Epidermal melanocyte (primary cell): Measurements from ENCODE around the gene ADAMTS6.
"Not testable (repeated sequence)": the region's sequence is repeated elsewhere in the genome, so short reads cannot be mapped to it uniquely, and the experiment has no call there.

ENCODE experiments used
- DNase-seq: peaks from one replicate; pipeline ENCODE4 v3.0.0; 2011; ENCODE audit warnings: low spot score; ENCODE audit not compliant: insufficient read length

The ADAMTS6 gene, protein sequence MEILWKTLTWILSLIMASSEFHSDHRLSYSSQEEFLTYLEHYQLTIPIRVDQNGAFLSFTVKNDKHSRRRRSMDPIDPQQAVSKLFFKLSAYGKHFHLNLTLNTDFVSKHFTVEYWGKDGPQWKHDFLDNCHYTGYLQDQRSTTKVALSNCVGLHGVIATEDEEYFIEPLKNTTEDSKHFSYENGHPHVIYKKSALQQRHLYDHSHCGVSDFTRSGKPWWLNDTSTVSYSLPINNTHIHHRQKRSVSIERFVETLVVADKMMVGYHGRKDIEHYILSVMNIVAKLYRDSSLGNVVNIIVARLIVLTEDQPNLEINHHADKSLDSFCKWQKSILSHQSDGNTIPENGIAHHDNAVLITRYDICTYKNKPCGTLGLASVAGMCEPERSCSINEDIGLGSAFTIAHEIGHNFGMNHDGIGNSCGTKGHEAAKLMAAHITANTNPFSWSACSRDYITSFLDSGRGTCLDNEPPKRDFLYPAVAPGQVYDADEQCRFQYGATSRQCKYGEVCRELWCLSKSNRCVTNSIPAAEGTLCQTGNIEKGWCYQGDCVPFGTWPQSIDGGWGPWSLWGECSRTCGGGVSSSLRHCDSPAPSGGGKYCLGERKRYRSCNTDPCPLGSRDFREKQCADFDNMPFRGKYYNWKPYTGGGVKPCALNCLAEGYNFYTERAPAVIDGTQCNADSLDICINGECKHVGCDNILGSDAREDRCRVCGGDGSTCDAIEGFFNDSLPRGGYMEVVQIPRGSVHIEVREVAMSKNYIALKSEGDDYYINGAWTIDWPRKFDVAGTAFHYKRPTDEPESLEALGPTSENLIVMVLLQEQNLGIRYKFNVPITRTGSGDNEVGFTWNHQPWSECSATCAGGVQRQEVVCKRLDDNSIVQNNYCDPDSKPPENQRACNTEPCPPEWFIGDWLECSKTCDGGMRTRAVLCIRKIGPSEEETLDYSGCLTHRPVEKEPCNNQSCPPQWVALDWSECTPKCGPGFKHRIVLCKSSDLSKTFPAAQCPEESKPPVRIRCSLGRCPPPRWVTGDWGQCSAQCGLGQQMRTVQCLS (N-terminal part only)

DNA sequence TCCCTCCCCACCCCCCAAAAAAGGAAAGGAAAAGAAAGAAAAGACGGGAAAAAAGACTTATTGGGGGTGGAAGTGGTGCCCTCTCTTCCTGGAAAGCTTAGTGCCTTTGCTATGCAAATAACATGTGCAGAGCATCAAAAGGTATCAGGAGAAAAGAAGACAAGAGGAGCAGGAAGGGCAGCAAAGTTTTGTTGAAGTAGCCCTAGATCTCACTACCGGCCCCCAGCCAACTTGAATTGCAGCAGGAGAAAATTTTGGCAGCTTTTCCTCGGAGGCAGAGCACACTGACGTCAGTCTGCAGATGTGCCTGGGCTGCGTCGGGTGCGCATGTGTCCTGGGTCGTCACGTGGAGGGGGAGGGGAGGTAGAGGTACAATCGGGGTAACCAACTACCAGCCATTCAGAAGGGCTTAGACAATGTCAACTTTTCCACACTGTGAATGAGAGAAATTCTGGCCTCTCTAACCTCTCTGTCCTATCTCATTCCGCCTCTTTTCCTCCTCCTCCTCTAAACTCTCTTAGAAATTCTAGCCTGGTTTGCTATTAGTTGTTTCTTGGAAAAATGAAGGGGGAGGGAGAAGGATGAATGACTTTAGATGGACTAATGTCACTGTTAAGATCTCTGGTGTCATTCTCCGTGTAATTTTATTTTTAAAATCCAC, at the start of gene ADAMTS6:
Gene ADAMTS6, minus strand, starts transcription at position 286 of the 661 bp plus-strand sequence. CDS start 8,247 bp downstream, outside the sequence.
- DNase-seq = peak; percentile 35

DNA sequence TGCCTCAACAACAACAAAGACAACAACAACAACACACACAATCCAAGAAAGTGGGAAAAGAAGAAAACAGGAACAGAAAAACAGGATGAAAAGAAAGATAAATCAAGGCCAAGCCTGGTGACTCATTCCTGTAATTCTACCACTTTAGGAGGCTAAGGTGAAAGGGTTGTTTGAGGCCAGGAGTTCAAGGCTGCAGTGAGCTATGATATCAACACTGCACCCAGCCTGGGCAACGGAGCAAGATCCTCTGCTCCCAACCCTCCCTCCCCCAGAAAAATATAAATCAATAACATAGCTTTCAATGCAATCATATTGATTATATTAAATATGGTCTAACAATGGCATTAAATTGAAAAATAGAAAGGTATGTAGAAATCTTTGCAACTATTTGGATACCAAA, 49.2 kb upstream of the ADAMTS6 start:
- no peak for DNase-seq

DNA sequence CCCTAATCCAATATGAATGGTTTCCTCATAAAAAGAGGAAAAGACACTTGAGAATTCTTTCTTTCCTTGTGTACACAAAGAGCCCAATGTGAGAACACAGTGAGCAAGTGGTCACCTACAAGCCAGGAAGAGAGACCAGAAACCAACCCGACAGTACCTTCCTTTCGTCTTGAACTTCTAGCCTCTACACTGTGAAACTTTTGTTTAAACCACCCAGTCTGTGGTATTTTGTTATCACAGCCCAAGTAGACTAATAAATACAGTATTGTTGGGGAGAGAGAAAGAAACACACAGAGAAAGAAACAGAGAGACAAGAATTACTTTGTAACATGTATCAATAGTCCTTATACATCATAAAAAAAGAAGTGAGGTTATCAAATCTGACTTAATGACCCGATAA, 44.0 kb upstream of the ADAMTS6 start:
- no peak for DNase-seq

DNA sequence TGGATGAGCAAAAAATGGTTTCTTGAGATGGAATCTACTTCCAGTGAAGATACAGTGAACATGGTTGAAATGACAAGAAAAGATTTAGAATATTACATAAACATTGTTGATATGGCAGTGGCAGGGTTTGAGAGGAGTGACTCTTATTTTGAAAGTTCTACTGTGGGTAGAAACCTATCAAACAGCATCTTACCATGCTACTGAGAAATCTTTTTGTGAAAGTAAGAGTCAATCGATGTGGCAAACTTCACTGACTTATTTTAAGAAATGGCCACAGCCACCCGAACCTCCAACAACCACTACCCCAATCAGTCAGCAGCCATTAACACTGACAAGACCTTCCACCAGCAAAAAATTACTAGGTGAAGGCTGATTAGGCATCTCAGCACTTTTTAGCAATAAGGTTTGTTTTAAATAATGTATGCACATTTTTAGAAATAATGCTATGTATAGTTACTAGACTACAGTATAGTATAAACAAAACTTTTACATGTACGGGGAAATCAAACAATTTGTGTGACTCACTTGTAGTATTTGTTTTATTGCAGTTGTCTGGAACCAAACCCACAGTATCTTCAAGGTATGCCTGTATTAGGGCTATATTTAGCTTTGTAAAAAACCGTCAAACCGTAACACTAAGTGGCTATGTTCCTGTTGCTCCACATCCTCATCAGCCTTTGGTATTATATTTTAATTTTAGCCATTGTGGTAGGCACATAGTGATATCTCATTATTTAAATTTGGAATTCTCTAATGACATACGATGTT, 30.6 kb upstream of the ADAMTS6 start:
- no peak for DNase-seq

DNA sequence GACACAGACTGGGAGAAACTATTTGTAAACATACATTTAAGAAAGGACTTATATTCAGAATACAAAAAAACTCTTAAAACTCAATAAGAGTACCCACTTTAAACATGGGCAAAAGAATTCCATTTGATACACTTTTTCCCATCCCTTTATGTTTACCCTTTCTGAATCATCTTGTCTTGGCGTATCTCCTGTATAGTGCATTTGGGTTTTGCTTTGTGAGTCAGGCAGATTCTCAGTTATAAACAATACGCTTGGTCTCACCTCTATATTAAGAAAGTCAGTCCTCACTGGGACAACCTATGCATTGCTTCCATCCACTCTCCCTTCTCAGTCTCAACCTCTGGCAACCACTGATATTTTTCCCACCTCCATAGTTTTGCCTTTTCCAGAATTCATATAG, 27.3 kb upstream of the ADAMTS6 start:
- no peak for DNase-seq

DNA sequence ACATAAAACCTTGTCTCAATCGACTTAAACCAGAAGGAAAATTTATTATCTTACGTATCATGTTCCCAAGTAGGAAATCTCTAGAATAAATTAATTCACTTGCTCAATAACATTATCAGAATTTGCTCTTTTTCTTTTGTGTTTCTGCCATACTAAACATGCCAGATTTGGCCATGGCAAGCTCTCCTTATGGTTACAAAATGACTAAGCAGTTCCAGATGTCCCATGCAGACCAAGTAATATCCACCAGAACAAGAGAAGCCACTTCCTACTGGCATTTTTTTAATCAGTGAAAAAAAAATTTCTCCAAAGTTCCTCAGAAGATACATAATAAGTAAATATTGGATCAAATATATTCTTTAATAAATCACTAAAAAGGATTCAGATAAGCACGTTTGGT, 25.2 kb upstream of the ADAMTS6 start:
- no peak for DNase-seq

DNA sequence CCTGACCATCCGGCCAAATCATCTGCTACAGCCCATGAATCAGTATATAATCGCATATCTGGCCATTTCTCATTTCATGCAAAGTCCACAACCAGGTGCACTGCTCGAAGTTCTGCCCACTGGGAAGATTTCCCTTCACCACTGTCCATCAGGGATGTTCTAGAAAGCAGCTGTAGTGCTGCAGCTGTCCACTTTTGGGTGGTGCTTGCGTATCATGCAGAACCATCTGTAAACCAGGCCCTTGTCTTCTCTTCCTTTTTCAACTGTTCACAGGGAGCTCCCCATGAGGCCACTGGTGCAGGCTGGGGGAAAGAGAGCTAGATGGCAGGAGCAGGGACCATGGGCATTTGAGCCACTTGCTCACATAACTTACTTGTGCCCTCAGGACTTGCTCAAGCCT, 7.4 kb upstream of the ADAMTS6 start:
- no peak for DNase-seq

DNA sequence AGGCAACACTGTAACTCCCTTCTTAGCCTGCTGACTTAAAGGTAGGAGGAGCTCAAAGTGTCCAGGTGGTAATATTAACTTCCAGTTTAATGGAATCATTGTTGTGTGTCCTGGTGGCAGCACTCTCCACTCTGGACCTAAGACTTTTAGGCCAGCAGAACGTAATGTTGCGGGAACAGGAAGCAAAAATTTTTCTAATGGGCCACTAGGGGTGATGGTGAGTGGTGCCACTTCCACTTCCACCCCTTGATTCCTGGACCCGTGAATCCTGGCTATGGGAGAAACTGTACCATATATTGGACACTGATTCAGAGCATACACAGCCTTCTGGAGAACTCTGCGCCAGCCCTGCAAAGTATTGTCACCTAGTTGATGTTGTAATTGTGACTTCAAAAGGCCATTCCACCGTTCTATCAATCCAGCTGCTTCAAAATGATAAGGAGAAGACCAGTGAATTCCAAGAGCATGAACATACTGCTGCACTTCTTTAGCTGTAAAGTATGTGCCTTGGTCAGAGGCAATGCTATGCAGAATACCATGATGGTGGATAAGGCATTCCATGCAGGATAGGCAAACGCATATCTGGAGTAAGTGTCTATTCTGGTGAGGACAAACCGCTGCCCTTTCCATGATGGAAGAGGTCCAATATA, 6.4 kb upstream of the ADAMTS6 start:
- not testable (repeated sequence) for DNase-seq

DNA sequence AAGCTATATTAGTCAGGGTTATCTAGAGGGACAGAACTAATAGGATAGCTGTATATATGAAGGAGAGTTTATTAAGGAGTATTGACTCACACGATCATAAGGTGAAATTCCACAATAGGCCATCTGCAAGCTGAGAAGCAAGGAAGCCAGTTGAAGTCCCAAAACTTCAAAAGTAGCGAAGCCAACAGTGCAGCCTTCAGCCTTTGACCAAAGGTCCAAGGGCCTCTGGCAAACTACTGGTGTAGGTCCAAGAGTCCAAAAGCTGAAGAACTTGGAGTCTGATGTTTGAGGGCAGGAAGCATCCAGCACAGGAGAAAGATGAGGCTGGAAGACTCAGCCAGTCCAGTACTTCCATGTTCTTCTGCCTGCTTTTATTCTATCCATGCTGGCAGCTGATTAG, 5.1 kb upstream of the ADAMTS6 start:
- not testable (repeated sequence) for DNase-seq

DNA sequence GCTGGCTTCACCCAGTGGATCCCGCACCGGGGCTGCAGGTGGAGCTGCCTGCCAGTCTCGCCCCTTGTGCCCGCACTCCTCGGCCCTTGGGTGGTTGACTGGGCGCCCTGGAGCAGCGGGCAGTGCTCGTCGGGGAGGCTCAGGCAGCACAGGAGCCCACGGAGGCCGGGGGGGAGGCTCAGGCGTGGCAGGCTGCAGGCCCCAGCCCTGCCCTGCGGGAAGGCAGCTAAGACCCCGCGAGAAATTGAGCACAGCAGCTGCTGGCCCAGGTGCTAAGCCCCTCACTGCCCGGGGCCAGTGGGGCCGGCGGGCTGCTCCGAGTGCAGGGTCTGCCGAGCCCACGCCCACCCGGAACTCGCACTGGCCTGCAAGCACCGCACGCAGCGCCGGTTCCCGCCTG, 3.7 kb upstream of the ADAMTS6 start:
- no peak for DNase-seq

DNA sequence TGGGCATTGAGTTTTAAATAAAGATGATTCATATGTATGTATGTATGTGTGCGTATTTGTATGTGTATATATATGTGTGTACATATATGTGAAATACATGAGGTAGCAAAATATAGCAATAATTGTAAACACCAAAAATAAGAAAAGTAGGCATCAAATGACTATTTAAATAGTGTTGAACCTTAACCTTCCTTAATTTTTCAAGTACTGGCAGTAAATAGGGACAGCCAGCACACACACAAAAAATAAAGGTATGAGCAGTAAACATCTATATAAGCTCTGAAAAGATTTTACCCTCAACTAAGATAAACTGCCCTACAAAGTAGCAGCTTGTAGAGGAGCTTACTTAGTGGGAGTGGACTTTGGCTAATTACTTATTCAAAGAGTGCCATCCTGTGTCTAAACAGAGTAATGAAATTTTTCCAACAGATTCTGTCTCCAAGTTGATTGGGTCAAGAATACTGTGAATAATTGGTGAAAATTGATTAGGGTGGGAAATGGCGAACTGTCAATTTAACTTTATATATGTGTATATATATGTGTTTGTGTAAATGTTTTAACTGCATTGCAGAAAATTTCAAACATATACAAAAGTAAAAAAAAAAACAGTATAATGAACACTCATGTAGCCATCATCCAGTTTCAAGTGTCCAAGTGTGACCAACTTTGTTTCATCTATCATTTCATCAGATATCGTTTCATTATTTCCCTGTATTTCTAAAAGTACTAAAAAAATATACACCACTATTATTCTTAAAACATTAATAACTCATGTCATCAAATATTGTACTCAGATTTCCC, 2.0 kb upstream of the ADAMTS6 start:
- DNase-seq = peak; percentile 23

DNA sequence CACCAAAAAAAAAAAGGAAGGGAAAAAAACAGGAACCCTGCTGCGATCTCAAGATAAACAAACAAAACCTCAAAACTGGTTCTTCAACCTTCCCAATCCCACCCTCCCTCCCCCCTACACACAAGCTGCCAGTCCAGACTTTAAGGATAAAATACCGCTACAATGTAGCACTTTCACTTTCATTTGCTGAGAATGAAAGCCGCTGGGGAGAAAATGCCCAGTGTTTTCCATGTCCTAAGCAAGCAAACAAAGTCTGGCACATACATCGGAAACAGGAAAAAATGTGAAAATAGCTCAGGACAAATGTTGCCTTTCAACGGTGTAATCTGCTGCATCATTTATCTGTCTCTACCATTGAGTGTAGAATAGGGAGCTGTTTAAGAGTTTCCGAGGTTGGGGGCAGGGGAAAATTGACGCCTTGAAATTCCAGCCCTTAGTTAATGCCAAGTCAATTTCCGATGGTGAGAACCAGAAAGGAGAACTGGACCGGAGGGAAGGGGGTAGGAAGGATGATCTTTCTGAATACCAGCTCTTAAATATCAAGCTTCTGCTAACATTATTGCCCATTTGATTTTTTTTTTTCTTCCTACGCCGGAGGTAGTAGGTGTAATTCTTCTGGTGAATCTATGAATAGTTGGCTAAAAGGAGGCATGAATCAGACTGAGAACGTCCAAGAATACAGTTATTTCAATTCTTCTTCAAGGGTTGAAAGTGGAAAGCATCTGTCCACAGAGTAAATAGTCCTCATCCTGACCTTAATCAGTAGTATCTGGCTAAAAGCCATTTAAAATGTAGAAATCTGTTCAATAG, 1.2 kb upstream of the ADAMTS6 start:
- no peak for DNase-seq

DNA sequence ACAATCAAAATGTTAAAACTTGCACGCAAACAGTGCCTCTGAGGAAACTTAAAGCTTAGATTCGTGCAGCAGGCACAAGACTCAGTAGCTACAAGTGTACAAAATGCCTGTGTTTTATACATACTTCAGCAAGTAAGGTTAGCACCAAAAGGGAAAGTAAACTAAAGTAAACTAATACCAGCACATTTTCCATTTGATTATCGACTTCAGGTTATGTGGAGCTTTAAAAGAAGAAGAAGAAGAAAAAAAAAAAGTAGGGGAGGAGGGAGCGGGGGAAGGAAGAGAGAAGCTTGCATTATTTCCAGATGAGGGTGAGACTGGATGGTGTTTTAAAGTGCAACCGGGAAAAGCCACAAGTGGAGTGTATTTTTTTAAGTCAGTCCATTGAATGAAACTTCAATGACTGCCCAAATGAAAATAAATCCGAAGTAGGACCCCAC, 596 bp upstream of the ADAMTS6 start:
- DNase-seq = no peak

DNA sequence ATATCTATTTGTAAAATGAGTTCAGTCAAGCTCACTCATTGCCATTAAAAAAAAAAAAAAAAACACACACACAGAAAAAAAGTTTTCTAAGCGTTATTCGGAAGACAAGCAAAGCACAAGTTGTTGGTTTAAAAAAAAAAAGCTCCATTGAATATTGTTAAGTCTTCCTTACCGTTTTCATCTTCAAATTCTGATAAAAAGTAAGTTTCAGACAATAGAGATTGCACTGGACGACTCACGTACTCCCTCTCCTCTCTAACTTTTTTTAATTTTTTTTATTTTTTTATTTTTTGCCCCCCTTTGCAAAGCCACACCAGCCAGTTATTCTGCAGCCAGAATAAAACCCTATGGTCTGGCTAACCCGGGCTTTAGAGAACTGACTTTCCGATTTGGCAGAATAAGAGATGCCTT, 544 bp downstream of the ADAMTS6 start:
- DNase-seq = no peak

DNA sequence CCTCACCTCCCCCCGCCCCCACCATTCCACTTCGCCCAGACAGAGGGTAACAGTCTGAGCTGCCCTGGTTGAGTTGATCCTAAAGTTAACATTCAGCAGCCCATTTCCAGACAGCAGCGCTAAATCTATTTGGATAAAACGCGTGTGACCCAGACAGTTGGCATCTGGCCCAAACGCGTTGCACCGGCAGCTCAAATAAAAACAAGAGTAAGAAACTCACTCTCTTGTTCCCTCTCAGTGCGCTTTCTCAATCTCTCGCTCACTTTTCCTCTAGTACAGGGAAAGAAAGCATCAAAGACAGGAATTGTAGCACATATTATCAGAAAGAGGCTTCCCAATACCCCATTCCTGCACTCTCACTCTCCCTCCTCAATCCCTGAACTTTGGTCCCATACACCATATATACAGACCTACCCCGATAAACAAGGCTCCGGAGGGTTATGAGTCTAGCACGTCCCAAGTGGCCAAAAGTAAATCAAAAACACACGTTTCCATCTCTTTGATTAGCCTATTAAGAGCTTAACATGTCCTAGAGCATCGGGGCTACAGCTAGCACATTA, 1.3 kb downstream of the ADAMTS6 start:
- no peak for DNase-seq

DNA sequence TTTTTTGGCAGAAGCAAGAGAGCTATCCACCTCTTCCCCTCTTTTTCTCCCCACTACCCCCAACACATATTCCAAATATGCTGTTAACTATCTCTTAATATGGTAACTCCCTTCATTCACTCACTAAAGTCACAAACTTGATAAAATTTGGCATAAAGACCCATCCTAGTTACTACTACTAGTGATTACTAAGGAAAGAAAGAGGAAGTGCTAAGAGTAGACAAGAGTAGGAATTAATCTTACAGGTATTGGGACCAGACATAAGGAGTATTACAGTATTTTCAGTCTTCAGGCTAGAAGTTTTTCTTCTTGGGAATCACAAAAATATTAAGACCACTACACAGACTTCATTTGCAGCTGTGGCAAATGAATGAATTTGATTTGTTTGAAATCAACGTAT, 2.2 kb downstream of the ADAMTS6 start:
- DNase-seq = no peak

DNA sequence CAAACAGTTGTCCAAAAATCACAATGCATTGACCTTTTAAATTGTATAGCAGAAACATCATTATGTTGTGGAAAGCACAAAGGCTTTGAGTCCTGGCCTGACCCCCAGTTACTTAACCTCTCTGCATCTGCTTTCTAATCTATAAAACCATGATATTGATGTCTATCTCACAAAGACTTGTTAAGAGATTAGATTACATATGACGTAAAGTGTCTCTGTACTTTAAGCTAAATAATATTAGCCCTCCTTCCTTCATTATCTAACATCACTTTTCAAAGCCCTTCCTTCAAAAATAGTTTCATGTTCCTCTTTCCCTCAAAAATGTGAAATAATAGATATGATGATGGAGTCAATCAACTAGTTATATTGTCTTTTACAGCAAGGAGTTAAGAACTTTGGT, 3.4 kb downstream of the ADAMTS6 start:
- no peak for DNase-seq

DNA sequence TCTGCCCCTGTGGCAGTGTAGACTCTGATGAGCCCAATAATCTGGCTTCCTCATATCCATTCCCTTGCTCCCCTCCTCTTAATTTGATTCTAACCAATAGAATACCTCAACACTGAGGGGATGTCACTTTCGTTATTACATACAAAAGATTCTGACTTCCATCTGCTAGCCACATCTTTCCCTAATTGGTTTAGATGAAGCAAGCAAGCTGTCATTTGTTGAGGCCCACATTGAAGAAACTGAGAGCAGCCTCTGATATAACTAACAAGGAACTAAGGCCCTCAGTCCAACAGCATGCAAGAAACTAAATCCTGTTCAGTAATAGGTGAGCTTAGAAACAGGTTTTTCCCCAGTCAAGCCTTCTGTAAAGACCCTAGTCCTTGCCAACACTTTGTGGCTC, 5.8 kb downstream of the ADAMTS6 start:
- no peak for DNase-seq
